ENCODE data around the gene GALM.
"Not testable (repeated sequence)": the region's sequence is repeated elsewhere in the genome, so short reads cannot be mapped to it uniquely, and the experiment has no call there.

GALM gene

GRCh38 chr2:38743672-38744398, 77.9 kb downstream of the GALM start:
- DNase-seq = no peak

DNA sequence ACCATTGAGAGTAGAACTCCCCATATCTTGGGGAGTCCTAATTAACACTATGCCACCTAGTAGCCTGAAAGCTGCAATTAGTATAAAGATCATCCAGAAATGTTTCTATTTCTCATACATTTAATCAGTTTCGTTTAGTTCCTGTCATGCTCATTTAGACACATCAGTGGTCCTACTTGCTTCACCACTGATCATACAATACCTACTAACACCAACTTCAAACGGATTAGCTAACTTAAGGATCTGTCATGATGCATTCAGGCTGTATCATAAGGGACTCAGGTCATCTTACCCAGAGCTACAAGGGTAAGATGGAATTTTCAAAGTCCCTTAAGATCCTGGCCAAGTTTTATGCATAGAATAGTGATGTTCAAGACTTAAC, 78.5 kb downstream of the GALM start:
- no peak for DNase-seq

GRCh38 chr2:38745267-38745666, 79.4 kb downstream of the GALM start:
- no peak for DNase-seq

DNA sequence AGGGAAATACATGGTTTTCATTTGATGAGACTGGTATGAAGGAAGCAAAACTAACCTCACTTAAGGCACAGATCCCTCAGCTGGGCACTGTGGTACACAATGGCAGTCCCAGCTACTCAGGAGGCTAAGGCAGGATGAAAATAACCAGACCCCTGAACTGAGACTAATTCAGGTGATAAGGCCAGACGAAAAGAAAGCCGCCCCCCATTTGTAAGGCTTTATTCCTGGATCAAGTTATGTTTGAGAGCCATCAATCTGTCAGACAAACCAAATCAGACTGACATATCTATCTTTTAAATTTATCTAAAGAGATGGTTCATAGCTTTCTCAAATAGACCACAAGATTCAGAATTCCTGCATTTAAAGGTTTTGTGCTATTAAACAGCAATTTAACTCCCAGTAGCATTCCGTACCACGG, 81.1 kb downstream of the GALM start:
- no peak for DNase-seq

DNA sequence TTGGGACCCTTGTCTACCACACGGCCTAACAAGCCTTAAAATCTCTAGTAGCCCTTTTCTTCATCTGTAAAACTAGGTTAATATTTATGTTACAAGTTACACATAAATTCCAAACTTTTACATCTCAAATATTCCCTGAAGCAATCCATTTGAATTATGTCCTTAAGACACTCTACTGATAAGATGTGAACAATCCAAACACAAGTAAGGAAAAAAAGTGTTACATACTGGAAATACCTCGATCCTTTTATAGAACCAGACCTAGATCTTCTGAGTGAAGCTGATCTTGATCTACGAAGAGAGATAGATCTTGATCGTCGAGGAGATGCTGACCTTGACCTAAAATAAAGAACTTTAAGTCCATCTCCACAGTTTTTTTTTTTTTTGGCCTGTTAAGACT, 81.9 kb downstream of the GALM start:
- no peak for DNase-seq

DNA sequence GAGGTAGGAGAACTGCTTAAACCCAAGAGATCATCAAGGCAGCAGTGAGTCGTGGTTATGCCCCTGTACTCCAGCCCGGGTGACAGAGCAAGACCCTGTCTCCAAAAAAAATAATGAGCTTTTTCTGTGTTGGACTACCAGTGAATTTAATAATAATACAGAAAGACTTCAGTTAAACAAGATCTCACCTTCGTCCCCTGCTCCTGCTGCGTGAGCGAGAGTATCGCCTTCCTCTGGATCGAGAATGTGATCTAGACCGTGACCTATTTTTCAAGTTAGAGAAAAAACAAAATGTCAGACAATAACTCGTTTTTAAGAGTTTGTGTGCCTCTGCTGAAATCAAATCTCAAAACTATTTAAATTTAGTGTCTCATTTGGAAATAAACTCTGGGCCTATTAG, 82.5 kb downstream of the GALM start:
- DNase-seq = no peak

GRCh38 chr2:38748943-38749804, 83.3 kb downstream of the GALM start:
- DNase-seq = no peak

DNA sequence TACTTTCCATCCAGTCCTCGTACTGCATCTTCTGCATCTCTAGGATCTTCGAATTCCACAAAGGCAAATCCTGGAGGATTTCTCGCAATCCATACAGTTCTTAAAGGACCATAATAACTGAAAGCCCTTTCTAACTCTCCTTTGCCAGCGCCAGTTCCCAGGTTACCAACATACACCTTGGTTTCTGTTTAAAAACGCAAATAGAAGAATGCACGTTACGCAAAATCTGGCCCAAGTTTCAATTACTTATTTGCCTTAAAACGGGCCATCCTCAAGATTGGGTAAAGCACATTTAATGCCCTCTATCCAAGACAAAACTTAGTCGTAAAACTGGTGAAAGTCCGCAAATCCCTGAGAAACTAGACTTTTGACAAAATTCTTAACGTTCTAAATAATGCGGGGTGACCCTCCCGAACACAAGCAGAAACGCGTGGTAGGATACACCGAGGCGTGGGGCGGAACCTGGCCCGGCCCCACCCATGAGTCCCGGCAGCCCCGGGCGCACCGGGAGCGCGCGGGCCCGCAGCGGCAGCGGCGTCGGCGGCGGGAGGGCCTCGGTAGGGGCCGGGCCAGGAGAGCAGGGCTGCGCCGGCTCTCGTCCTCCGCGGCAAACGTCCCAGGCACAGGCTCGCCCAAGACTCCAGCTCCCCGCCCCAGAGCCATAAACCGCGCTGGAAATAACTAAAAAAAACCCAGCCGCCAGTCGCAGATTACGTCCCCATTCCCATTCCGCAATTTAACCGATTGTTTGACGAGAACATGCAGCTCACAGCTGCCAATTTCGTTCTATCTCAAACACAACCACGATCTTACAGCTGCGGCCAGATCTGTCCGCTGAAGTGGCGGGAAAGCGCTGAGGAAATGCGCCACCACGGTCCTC, 84.3 kb downstream of the GALM start:
- no peak for DNase-seq

DNA sequence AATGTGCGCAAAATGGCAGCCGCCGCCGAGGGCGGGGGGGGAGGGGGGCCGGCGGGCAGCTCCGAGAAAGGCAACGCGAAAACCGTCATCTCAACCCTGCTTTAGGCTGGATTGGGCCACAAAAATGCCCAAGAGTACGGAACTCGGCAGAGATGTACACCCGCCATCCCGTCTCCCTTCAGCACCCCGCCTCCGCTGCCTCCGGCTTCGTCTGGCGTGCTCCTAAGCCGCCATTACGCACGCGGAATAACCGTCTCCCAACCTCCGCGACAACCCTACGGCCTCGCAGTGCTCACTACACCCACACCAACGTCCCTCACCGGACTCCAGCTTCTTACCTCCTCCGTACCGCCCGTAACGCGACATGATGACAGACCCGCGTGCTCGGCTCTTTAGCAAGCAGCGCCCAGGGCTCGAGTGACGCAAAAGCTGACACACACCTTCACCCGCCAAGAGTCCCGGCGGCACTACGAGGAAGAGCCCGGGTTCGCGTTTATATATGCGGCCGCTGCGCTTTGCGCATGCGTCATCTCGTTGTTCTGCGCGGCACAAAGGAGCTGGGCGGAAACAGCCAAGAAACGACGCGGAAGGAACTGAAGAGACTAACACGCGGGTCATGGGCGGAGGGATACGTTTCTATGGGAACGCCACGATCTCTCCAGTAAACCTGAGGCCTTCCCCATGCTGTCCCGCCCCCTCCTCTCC, 85.1 kb downstream of the GALM start, which contains the start of gene SRSF7:
Gene SRSF7 (minus strand): TSS at position 471 of the 705 bp plus-strand sequence. CDS start 105 bp downstream, at position 366.
- peak; percentile 99 for DNase-seq

DNA sequence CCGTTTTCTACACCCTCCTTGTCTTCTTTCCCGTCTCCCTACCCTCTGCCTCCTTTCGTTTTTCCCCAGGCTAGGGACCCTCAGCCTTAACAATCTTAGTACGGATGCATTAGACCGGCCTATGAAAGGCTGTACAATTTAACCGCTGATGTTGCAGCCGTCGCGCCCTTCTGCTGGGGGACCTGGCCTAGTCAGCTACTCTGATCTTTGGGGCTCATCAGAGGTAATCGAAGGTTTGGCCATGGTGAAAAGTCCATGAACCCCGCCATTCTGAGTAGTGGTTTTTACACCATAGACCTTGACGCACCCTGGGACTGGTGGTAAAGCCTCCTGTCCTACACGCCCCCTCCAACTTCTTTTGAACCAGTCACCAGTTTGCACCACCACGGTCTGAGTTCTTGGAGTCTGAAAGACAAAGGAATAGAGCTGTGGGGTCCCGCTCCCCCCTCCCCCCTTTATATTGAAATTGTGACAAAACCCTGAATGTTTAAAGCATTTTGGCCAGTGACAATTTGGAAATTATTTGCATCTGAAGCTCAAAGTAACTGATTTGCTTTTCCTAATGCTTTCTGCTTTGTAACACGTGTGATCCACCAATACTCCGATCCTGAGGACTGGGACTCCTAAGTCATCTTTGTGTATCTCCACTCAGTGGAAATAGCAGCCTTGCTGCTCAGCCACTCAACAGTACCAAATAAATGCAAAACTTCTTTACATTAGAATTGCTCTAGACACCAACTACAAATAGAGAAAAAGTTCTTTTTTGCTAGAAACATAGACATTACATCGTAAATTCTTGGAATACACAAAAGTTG, 85.9 kb downstream of the GALM start:
- no peak for DNase-seq

GRCh38 chr2:38754049-38754448, 88.1 kb downstream of the GALM start:
- no peak for DNase-seq

DNA sequence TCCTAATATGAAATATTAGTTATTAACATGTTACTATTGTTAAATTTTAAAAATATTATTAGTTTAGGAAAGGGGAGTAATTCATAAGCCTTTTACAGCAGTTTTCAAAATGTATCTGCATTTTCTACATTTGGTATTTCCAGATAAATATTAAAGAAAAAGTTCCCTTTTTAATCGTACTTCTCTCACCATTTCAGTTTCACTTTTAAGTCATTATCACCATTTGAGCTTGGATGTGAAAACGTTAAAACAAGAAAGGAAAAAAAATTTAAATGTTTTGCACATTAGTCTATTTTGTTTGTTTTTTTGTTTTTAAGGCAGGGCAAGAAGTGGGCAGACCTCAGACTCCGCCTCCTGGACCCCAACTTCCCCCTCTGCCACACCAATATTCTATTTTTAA, 88.6 kb downstream of the GALM start:
- DNase-seq = no peak

- not testable (repeated sequence) for DNase-seq
Observed at GRCh38 chr2:38755891-38756290, 90.0 kb downstream of the GALM start.

- no peak for DNase-seq
Observed at GRCh38 chr2:38763228-38763627, 97.3 kb downstream of the GALM start.

DNA sequence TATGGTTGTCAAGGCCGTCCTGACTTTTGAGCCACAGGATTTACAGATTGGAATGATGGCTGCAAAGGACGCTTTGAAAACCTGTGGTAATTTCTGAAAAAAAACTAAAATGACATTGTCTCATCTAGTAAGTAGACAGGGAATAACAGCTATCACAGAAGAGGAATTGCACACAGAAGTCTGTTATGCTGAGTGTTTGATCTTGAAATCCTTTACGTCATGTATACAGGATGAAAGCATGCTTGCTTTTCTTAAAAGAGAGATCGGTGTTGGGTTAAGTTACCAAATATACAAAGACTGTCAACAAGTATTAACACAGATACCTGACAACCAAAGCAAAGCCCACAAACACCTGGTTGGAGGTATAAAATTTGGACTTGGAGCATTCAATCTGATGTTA, 97.8 kb downstream of the GALM start:
- DNase-seq = no peak

GRCh38 chr2:38765149-38765548, 99.2 kb downstream of the GALM start:
- DNase-seq = peak; percentile 85

- DNase-seq = no peak
Observed at GRCh38 chr2:38765551-38765950, 99.6 kb downstream of the GALM start.

DNA sequence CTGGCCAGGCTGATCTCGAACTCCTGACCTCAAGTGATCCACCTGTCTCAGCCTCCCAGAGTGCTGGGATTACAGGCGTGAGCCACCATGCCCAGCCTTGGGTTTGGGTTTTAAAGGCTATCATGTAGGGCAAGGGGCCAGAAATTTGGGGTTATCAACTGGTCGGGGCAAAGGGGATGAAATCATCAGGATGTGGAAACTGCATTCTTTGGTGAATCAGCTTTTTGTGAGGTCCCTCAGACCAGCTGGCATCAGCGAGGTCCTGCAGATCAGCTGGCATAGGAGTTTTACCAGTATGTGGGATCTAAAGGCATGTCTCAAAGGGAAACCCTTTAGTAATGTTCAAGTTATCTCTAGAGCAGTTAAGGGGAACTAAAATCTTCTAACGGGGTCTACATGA, 105.7 kb downstream of the GALM start:
- DNase-seq = peak; percentile 80

DNA sequence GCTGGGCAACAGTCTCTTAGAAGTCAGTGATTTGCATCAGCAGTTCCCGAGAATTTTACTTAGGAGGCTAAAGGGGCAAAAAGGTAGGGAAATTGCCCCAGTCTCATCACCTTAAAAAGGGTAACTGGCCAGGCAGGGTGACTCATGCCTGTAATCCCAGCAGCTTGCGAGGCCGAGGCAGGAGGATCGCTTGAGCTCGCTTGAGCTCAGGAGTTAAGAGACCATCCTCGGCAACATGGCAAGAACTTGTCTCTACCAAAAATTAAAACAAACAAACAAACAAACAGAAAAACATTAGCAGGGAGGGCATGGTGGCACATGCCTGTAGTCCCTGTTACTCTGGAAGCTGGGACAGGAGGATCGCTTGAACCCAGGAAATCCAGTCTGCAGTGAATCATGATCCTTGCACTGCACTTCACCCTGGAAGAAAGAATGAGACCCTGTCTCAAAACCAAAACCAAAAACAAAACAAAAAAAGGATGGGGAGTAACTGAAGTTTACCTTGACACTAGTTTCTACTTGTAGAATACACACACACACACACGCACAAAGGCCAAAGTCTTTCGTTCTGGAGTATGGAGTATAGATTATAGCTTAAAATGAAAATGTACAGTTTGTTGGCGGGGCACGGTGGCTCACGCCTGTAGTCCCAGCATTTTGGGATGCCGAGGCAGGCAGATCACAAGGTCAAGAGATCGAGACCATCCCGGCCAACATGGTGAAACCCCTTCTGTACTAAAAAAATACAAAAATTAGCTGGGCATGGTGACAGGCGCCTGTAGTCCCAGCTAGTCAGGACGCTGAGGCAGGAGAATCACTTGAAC, 109.4 kb downstream of the GALM start:
- no peak for DNase-seq

GRCh38 chr2:38775921-38776225, 110.0 kb downstream of the GALM start:
- no peak for DNase-seq

- DNase-seq = no peak
Observed at GRCh38 chr2:38776531-38776930, 110.6 kb downstream of the GALM start.

All from EL (cell line).